Right renal pelvis (tissue), 4 donors: ENCODE data around the gene PRCD. TPM values are rescaled to one million over a fixed set of nuclear protein-coding genes. Genes with fewer than 3 reads are reported as not detected.
"Not testable (repeated sequence)": the region's sequence is repeated elsewhere in the genome, so short reads cannot be mapped to it uniquely, and the experiment has no call there.

ENCODE experiments used
- DNase-seq, 4 donors: peaks; one replicate each; pipeline ENCODE4 v3.0.0-alpha.2; 2013; ENCODE audit warnings: low read depth in 4 of 4, low spot score in 3 of 4, missing footprints in 1 of 4
- polyA plus RNA-seq, 4 donors: library from polyadenylated mRNA; unstranded; fragments of 120-200 nt; gene quantifications; one replicate each; pipeline ENCODE4 v1.2.1, GENCODE V29; 2013; ENCODE audit not compliant: insufficient read length in 4 of 4

Gene PRCD
- polyA plus RNA-seq, 4 donors: 2.7 to 4.0 (median 3.4) TPM

GRCh38 chr17:76525513-76525833 lies 14.4 kb upstream of the PRCD start:
- not testable (repeated sequence) for DNase-seq

- DNase-seq: not testable (repeated sequence)
Observed at GRCh38 chr17:76527016-76527415, 12.8 kb upstream of the PRCD start.

- no peak for DNase-seq
Observed at GRCh38 chr17:76527430-76528111, 12.3 kb upstream of the PRCD start.

GRCh38 chr17:76528156-76528527 lies 11.7 kb upstream of the PRCD start:
- DNase-seq: no peak

GRCh38 chr17:76528528-76529223 lies 11.2 kb upstream of the PRCD start:
- DNase-seq: no peak

GRCh38 chr17:76529224-76530094 lies 10.4 kb upstream of the PRCD start:
- peak; percentile 70 to 83 (median 75) for DNase-seq

- no peak for DNase-seq
Observed at GRCh38 chr17:76530095-76530723, 9.6 kb upstream of the PRCD start.

GRCh38 chr17:76530811-76531485 lies 8.9 kb upstream of the PRCD start:
- no peak for DNase-seq

GRCh38 chr17:76531486-76532038 lies 8.3 kb upstream of the PRCD start:
- DNase-seq: no peak

- no peak for DNase-seq
Observed at GRCh38 chr17:76532072-76532651, 7.7 kb upstream of the PRCD start.

- not testable (repeated sequence) for DNase-seq
Observed at GRCh38 chr17:76533640-76534359, 6.0 kb upstream of the PRCD start.

- DNase-seq: no peak
Observed at GRCh38 chr17:76534831-76535732, 4.8 kb upstream of the PRCD start.

GRCh38 chr17:76535788-76536510 lies 3.9 kb upstream of the PRCD start:
- no peak for DNase-seq

GRCh38 chr17:76536511-76537287 lies 3.1 kb upstream of the PRCD start:
- DNase-seq: no peak

GRCh38 chr17:76537288-76537577 lies 2.6 kb upstream of the PRCD start:
- no peak for DNase-seq

GRCh38 chr17:76537578-76538280 lies 2.1 kb upstream of the PRCD start, which contains the start of gene CYGB:
TSS of gene CYGB (minus strand) at chr17:76537709. CDS start at chr17:76537542, 167 bp downstream.
- no peak for DNase-seq
